ENCODE data around the gene ICOSLG.
"Not testable (repeated sequence)": the region's sequence is repeated elsewhere in the genome, so short reads cannot be mapped to it uniquely, and the experiment has no call there.

Gene ICOSLG

DNA sequence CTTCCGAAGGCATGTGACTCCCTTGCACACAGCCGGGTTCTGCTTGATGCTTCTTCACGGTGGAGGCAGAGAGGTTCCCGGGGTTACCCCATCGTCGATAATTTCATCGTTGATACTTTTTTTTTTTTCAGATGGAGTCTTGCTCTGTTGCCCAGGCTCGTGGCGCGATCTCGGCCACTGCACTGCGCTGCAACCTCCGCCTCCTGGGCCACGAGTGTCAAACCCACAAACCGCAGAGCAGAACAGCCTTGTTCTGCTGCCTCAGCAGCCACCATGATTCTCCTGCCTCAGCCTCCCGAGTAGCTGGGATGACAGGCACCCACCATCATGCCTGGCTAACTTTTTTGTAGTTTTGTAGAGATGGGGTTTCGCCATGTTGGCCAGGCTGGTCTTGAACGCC, 20.1 kb downstream of the ICOSLG start:
- not testable (repeated sequence) for DNase-seq

GRCh38 chr21:44218461-44218860, 22.3 kb downstream of the ICOSLG start:
- not testable (repeated sequence) for DNase-seq

DNA sequence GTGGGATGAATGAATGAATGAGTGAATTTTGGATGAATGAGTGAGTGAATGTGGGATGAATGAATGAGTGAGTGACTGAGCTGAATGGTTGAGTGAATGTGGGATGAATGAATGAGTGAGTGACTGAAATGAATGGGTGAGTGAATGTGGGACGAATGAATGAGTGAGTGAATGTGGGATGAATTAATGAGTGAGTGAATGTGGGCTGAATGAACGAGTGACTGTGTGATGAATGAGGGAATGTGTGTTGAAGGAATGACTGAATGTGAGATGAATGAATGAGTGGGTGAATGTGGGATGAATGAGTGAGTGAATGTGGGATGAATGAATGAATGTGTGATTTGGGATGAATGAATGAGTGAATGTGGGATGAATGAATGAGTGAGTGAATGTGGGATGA, 28.8 kb downstream of the ICOSLG start:
- DNase-seq = not testable (repeated sequence)

DNA sequence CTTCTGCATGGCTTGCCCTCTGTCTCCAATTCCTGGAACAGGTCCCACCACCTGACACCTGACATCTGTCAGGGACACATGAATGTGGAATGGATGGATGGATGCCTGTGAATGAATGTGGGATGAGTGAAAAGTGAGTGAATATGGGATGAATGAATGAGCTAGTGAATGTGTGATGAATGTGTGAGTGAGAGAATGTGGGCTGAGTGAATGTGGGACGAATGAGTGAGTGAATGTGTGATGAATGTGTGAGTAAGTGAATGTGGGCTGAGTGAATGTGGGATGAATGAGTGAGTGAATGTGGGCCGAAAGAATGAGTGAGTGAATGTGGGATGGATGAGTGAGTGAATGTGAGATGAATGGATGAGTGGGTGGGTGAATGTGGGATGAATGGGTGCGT, 29.2 kb downstream of the ICOSLG start:
- not testable (repeated sequence) for DNase-seq

DNA sequence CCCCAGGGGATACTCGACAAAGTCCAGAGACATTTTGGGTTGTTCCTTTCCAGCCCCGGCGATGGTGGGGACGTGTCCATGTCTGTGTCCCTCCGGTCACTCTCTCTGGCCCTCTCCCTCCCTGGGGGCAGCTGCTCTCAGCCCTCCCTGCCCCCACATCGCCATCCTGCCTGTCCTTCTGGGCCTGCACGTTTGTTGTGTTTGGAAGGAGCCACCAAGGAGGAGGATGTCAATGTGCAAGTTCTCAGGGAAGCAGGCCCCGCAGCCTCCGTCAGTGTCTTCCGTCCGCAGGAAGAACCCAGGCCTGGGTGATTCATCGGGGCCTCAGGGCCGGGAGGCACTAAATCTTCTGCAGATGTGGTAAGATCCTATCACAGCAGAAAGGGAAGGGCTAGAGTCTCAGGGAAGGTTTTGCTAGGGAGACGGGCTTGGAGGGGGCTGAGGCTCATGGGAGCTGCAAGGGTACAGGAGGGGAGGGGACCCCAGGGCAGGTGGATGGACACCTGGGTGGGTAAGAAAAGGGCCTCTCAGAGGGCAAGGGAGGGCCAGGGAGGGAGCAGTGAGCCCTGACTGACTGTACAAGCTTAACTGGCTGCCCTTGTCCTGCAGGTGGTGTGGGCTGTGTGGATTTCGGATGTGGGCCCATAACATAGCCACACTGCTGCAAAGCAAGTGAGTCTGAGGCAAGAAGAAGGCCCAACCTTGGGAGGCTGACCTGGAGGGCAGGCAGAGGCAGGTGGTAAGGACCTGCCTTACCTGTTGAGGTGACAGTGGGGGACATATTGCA, 32.7 kb downstream of the ICOSLG start:
- not testable (repeated sequence) for DNase-seq

- DNase-seq = not testable (repeated sequence)
These were observed 33.8 kb downstream of the ICOSLG start for GRCh38 chr21:44206698-44207676.

DNA sequence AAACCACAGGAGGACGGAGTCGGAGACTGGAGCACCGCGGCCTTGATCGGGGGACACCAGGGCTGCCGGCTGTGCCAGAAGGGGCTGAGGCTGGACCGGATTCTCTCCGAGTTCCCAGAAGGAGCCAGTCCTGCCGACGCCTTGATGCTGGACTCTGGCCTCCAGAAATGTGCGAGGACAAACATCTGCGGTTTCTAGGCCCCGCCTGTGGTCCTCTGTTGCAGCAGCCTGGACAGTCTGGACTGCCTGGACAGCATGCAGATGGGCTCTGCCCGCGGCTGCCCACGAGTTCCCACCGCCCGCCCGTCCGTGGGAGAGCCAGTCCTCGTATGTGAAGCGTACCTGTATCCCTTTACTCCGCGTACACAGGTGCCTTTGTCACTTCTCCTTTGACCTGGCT, 34.6 kb downstream of the ICOSLG start:
- DNase-seq = not testable (repeated sequence)

DNA sequence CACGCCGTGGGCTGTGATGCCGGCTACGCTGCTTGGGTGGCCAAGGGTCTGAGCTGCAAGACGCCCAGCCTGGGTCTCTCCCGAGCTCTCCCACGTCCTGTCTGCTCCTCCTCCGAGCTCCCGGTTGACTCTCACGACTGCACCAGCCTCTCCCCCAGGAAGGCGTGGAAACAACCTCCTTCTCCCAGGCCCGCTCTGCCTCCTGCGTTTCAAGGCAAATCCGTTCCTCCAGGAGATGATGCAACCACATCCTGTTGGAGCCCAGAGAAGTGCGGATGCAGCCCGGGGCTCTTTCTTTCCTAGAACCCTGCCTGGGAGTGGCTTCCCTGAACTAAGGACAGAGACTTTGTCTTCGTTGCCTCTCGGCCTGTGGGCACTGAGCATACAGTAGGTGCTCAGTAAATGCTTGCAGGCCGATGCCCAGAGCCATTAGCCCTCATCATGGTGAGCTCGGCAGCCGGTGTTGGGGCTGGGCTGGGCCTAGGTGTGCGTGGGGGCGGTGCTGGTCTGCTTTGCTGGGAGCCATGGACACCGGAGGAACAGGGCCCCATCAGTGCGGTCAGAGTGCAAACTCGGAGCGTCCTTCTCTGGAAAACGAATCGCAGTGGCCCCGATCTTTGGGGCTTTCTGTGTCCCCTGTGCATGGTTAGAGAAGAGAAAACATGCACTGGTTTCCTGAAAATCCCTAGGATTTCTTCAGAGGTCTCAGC, 38.0 kb downstream of the ICOSLG start:
- not testable (repeated sequence) for DNase-seq

GRCh38 chr21:44199997-44200396, 40.7 kb downstream of the ICOSLG start:
- not testable (repeated sequence) for DNase-seq

- DNase-seq = no peak
These were observed 41.3 kb downstream of the ICOSLG start for GRCh38 chr21:44199448-44199847.

- not testable (repeated sequence) for DNase-seq
These were observed 43.6 kb downstream of the ICOSLG start for GRCh38 chr21:44197156-44197516.

GRCh38 chr21:44196212-44197155, 44.3 kb downstream of the ICOSLG start:
- DNase-seq = peak; percentile 68

DNA sequence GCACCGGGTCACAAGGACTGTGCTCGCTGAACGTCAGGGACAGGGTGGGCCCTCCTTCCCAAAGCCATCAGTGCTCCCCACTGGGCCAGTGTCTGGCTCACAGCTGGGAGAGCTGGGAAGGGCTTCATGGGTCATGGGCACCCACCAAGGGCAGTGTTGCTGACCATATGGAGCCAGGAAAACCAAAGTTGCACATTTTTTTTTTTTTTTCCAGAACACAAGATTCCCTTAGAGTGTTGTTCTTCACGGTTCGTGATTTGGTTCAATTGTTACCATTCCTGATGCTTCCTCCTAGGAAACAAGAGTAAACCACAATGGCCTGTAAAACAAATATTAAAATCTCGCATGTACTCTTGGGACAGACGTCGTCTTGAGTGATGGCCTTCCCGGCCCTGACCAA, 45.9 kb downstream of the ICOSLG start:
- DNase-seq = not testable (repeated sequence)

- not testable (repeated sequence) for DNase-seq
These were observed 46.3 kb downstream of the ICOSLG start for GRCh38 chr21:44194451-44194850.

- DNase-seq = not testable (repeated sequence)
These were observed 47.6 kb downstream of the ICOSLG start for GRCh38 chr21:44193108-44193507.

DNA sequence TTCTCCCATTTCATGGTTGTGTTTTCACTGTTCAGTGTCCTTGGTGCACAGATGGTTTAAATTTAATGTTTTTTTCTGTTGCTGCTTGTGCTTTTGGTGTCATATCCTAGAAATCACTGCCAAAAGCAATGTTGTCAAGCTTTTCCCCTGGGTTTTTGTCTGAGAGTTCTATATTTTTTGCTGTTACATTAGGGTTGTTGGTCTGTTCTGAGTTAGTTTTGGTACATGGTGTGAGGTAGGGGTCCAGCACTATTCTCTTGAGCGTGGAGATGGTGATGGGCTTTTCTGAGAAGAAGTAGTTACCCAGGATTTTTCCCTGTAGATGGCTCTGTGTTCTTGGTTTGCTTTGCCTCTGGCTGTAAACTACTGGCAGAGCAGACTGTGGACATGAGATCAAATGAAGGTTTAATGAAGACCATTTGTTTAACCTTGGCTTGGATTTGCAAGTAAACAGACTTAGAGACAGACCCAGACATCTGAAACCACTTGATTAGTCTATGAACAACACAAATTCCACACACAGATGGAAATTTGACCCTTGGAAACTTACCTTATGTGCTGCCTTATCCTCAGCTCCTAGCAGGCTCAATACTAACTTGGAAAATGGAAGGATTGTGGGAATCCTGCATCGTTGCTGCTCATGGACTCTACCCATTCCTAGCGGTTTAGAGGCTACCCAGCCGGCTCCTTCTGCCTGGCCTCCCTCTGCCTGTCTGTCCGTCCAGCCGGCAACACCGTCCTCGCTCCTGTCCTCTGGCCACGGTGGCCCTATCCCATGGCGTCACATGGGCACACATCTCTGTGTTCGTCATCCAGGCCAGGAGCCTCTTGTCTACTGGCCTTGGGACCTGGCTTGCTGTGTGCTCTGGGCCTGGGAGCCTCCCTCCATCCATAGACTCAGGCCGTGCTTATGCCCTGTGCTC, 50.1 kb downstream of the ICOSLG start:
- not testable (repeated sequence) for DNase-seq

DNA sequence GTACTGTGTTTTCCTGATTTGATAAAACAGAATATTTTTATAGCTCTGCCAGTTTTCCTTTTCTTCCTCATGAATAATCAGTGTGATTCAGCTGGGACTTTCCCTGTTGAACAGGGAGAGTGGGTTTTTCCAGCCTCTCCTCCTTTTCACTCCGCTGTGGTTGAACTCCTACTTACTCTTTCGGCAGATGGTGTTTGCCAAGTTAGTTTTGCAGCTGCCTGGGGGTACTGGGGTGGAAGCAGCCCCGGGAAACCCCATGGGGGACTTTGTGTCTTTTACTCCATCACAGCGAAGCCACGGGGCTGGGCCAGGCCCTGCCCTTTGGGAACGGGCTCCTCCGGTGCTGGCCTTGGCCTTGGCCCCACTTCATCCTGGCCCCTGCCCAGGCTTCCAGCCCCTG, 55.9 kb downstream of the ICOSLG start:
- not testable (repeated sequence) for DNase-seq

DNA sequence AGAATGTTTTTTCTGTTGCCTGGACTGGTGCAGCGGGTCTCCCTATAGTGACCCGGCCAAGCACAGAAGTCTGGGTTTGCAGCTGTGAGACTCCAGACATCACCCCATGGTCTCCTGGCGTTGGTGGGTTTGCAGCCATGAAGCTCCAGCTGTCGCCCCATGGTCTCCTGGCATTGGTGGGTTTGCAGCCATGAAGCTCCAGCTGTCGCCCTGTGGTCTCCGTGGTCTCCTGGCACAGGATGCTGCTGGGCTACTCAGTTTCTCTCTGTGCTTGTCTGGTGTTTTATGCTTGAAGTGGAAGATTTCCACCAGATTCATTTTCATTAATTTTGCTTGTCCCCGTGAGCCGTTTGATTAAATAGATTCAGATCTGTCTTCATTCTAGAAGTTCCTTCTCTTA, 58.5 kb downstream of the ICOSLG start:
- DNase-seq = not testable (repeated sequence)

DNA sequence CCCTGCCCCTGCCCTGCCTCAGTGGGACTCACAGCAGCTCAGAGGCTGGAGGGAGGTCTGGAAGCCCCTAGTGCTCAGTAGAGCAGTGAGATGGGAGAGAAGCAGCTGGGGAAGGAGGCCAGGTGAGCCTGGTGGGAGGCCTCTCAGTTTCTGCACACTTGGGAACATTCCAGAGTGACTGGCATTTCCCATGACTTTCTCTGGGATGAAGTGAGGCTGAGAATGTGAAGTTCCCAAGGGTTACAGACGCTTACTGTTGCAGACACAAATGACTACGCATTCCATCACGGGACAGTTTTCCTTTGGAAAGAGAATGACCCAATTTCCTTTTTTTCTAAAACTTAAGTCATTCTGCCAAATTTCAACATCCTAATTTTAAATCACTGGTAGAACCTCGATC, 59.2 kb downstream of the ICOSLG start:
- DNase-seq = not testable (repeated sequence)

GRCh38 chr21:44176127-44176526, 64.6 kb downstream of the ICOSLG start:
- DNase-seq = not testable (repeated sequence)

DNA sequence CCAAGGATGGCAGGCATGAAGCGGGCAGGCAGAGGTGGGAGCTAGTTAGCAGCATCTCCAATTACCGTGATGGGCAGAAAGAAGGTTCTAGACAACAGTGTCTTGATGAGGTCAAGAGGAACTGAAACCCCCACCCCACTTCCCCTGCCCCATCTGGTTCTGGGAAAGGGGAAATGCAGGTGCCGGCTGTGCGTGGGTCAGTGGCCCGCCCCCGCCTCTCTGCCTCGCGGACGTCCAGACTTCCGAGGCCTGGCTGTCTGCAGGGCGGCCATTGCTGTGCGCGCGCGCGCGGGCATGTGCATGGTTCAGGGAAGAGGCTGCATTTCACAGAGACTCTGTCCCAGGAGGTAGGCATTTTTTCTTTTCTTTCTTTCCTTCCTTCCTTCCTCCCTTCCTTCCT, 65.6 kb downstream of the ICOSLG start:
- not testable (repeated sequence) for DNase-seq

Data from CD4-positive, alpha-beta T cell treated with Interleukin-17A for 1 hour (primary cell).